ENCODE results near the gene XYLT2. TPM values are rescaled to one million over a fixed set of nuclear protein-coding genes. Genes with fewer than 3 reads are reported as not detected.

The XYLT2 gene
- total and polyA plus RNA-seq, 9 of the 15 experiments (the other 6 are each of a cell fraction or from before 2014, with no cell fraction given), result 0.63 to 9.1 (median 4.3) TPM

DNA sequence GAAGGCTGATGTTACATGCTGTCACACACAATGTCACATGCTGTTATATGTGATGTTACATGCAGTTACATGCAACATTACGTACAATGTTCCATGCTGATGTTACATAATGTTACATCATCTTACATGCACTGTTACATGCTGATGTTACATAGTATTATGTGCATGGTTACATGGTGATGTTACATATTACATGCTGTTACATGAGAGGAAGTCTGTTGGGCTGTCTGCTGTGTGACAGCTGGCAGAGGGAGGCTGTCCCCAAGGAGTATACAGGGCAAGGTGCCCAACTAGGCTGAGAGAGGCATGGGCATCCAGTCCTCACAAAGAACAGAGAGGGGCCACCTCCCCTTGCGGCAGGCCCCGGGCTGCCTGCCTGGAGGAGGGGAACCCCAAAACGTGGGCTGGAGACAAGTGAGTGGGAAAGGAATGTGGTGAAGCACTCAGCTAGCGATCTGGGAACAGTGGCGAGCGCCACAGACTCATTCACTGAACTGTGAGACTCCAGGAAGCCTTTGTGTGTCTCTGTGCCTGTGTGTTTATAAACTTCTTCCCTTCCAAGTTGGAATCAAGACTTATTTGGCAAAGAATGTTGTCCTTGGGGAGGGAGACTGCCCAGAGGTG lies 41.0 kb upstream of the XYLT2 start:
- no TSS peak for BruUV-seq (replicated peaks)
- DNase-seq (ENCODE audit: extremely low read depth in 1 of 4, low spot score in 3 of 4) (no peak), FAIRE-seq (no peak), ATAC-seq (peak; percentile 53)
- no peak overlapping the region for H2AFZ ChIP-seq (ENCODE audit: low read depth, low read length)
- in situ Hi-C loops (cut with MboI), result no loop called here
- no peak overlapping the region for H3K4me3 ChIP-seq
- ChIA-PET POLR2A (interaction anchor here (0.8 kb wide), 1 partner anchor 158 kb away, joined by 4 read pairs; no protein-coding TSS in a partner anchor), CTCF (ENCODE audit: low intra/inter-chr PET ratio) (no interaction called here)
- no peaks in the 10 kb centered on the region for H4K20me1 ChIP-seq (replicated peaks; ENCODE audit: control insufficient read depth, insufficient read depth, low read length)
- no peak overlapping the region; the same call in 2 of the 3 replicates for H3K27ac ChIP-seq (ENCODE audit: extremely low read depth, low read depth, low read length)
- H3K4me1 ChIP-seq (replicated peaks in 1 of 2; ENCODE audit: control insufficient read depth in 2 of 2, insufficient read depth in 2 of 2, low read length in 2 of 2), result peaks cover 0 to 10% of the 10 kb centered on the region in 2 experiments; a peak in 2 of 5 replicates
- H3K9ac ChIP-seq (ENCODE audit: insufficient read depth in 1 of 2, low read depth in 2 of 2, low read length in 2 of 2), result no peak overlapping the region
- H3K4me2 ChIP-seq (ENCODE audit: insufficient read depth, low read length), result no peak overlapping the region
- H3K79me2 ChIP-seq (ENCODE audit: control insufficient read depth, insufficient read depth, low read length), result no peaks in the 10 kb centered on the region
- no peaks in the 10 kb centered on the region for H3K9me3 ChIP-seq (replicated peaks; ENCODE audit: control insufficient read depth, insufficient read depth, low read depth, low read length)
- H3K9me1 ChIP-seq (ENCODE audit: control insufficient read depth, insufficient read depth, low read length), result no peaks in the 10 kb centered on the region
- intact Hi-C loops (cut with micrococcal nuclease), result no loop called here
- 17% methylated on average over 7 of the region's 7 CpGs for WGBS (ENCODE audit: insufficient coverage, low coverage, missing lambda C conversion rate)
- H3K36me3 ChIP-seq (ENCODE audit: control insufficient read depth, insufficient read depth, low read length), result no peaks in the 10 kb centered on the region
- H3K27me3 ChIP-seq (ENCODE audit: control insufficient read depth in 2 of 2, insufficient read depth in 2 of 2, low read length in 2 of 2), result peaks cover 2 to 26% of the 10 kb centered on the region in 2 experiments; a peak in 3 of 5 replicates
- TF ChIP-seq BCL6 (CRISPR knock-in tag; IDR thresholded peaks at IDR 0.05) (0 out of 2 replicates have a peak, but pooled peaks have one; percentile 25), MED1 (CRISPR knock-in tag; IDR thresholded peaks at IDR 0.05; ENCODE audit: borderline replicate concordance) (no peak), ZNF12 (CRISPR knock-in tag; IDR thresholded peaks at IDR 0.05) (no peak), ZNF133 (CRISPR knock-in tag; IDR thresholded peaks at IDR 0.05) (no peak), GTF2A2 (tag; IDR thresholded peaks at IDR 0.05) (no peak), NELFE (IDR thresholded peaks at IDR 0.05; ENCODE audit: insufficient read depth, insufficient read length) (no peak), ZSCAN32 (CRISPR knock-in tag; IDR thresholded peaks at IDR 0.05) (peak; percentile 87), POLR3G (IDR thresholded peaks at IDR 0.05; ENCODE audit: extremely low read depth, insufficient read length, insufficient replicate concordance) (no peak), ZBTB17 (CRISPR knock-in tag; IDR thresholded peaks at IDR 0.05) (peak; percentile 54; the same call in 1 of the 2 replicates), TRIM24 (IDR thresholded peaks at IDR 0.05) (peak; percentile 94 to 97), NBN (IDR thresholded peaks at IDR 0.05; ENCODE audit: low read depth) (no peak), ZC3H8 (IDR thresholded peaks at IDR 0.05) (no peak), CEBPB (tag; IDR thresholded peaks at IDR 0.05) (peak; percentile 72), RB1 (IDR thresholded peaks at IDR 0.05; ENCODE audit: low read depth) (no peak), CEBPG (CRISPR knock-in tag; IDR thresholded peaks at IDR 0.05) (peak; percentile 95), CEBPG (tag; conservative IDR thresholded peaks at IDR 0.05 in 1 of 2, IDR thresholded peaks at IDR 0.05 in 1 of 2) (peak; percentile 93 to 99)
- TF ChIP-seq, protein P1, sequence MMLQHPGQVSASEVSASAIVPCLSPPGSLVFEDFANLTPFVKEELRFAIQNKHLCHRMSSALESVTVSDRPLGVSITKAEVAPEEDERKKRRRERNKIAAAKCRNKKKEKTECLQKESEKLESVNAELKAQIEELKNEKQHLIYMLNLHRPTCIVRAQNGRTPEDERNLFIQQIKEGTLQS (IDR thresholded peaks at IDR 0.05), result peak; percentile 89
- TF ChIP-seq, protein P1 (CRISPR knock-in tag; conservative IDR thresholded peaks at IDR 0.05), result no peak
- TF ChIP-seq, protein P2, sequence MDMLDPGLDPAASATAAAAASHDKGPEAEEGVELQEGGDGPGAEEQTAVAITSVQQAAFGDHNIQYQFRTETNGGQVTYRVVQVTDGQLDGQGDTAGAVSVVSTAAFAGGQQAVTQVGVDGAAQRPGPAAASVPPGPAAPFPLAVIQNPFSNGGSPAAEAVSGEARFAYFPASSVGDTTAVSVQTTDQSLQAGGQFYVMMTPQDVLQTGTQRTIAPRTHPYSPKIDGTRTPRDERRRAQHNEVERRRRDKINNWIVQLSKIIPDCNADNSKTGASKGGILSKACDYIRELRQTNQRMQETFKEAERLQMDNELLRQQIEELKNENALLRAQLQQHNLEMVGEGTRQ (CRISPR knock-in tag; IDR thresholded peaks at IDR 0.05), result no peak
- TF ChIP-seq, protein P3, sequence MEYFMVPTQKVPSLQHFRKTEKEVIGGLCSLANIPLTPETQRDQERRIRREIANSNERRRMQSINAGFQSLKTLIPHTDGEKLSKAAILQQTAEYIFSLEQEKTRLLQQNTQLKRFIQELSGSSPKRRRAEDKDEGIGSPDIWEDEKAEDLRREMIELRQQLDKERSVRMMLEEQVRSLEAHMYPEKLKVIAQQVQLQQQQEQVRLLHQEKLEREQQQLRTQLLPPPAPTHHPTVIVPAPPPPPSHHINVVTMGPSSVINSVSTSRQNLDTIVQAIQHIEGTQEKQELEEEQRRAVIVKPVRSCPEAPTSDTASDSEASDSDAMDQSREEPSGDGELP (CRISPR knock-in tag; IDR thresholded peaks at IDR 0.05; ENCODE audit: borderline replicate concordance), result no peak
- TF ChIP-seq, protein P4, sequence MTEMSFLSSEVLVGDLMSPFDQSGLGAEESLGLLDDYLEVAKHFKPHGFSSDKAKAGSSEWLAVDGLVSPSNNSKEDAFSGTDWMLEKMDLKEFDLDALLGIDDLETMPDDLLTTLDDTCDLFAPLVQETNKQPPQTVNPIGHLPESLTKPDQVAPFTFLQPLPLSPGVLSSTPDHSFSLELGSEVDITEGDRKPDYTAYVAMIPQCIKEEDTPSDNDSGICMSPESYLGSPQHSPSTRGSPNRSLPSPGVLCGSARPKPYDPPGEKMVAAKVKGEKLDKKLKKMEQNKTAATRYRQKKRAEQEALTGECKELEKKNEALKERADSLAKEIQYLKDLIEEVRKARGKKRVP (CRISPR knock-in tag; IDR thresholded peaks at IDR 0.05), result peak; percentile 89

Data from K562 (cell line).